HG03575 (cell line): ENCODE data around the gene GLUD2.
"Not testable (repeated sequence)": the region's sequence is repeated elsewhere in the genome, so short reads cannot be mapped to it uniquely, and the experiment has no call there.

Experiments
- ATAC-seq: cut with Tn5 transposase; IDR thresholded peaks from one replicate; pipeline ENCODE4 v1.9.1; 2021; ENCODE audit not compliant: unreplicated experiment, insufficient number of reproducible peaks, low FRiP score; ENCODE audit errors: extremely low read depth

The GLUD2 gene

GRCh38 chrX:121047441-121048419 is at the start of gene GLUD2:
Gene GLUD2, plus strand, starts transcription at chrX:121047610. Its CDS starts 75 bp downstream, at chrX:121047685.
- not testable (repeated sequence) for ATAC-seq

- no peak for ATAC-seq
These were observed 48.0 kb upstream of the GLUD2 start for GRCh38 chrX:120999413-120999812.

- no peak for ATAC-seq
These were observed 46.8 kb upstream of the GLUD2 start for GRCh38 chrX:121000589-121000988.

- ATAC-seq = no peak
These were observed 38.5 kb upstream of the GLUD2 start for GRCh38 chrX:121008920-121009319.

- no peak for ATAC-seq
These were observed 37.6 kb upstream of the GLUD2 start for GRCh38 chrX:121009764-121010163.

- no peak for ATAC-seq
These were observed 37.2 kb upstream of the GLUD2 start for GRCh38 chrX:121010218-121010617.

GRCh38 chrX:121011254-121011653 is 36.2 kb upstream of the GLUD2 start:
- ATAC-seq = no peak

GRCh38 chrX:121013897-121014455 is 33.4 kb upstream of the GLUD2 start:
- no peak for ATAC-seq

GRCh38 chrX:121014826-121015225 is 32.6 kb upstream of the GLUD2 start:
- no peak for ATAC-seq

- no peak for ATAC-seq
These were observed 19.0 kb upstream of the GLUD2 start for GRCh38 chrX:121028419-121028818.

- ATAC-seq = no peak
These were observed 17.3 kb upstream of the GLUD2 start for GRCh38 chrX:121030083-121030482.

- no peak for ATAC-seq
These were observed 14.9 kb upstream of the GLUD2 start for GRCh38 chrX:121032531-121032930.

- ATAC-seq = no peak
These were observed 11.3 kb upstream of the GLUD2 start for GRCh38 chrX:121036137-121036536.

GRCh38 chrX:121036951-121037350 is 10.5 kb upstream of the GLUD2 start:
- no peak for ATAC-seq

- ATAC-seq = no peak
These were observed 3.4 kb downstream of the GLUD2 start for GRCh38 chrX:121050781-121051180.

GRCh38 chrX:121052122-121052521 is 4.7 kb downstream of the GLUD2 start:
- no peak for ATAC-seq

- ATAC-seq = no peak
These were observed 14.9 kb downstream of the GLUD2 start for GRCh38 chrX:121062289-121062688.

- no peak for ATAC-seq
These were observed 17.2 kb downstream of the GLUD2 start for GRCh38 chrX:121064579-121064978.

- not testable (repeated sequence) for ATAC-seq
These were observed 36.8 kb downstream of the GLUD2 start for GRCh38 chrX:121084247-121084646.

- ATAC-seq = no peak
These were observed 37.6 kb downstream of the GLUD2 start for GRCh38 chrX:121084903-121085611.
